Mesendoderm (in vitro differentiated cells): Measurements from ENCODE around the gene RHEX.
A peak's percentile ranks its signal among the peaks of the same experiment; 100 is the strongest.

Experiments
- DNase-seq: peaks from one replicate; pipeline ENCODE4 v3.0.0; 2013
- H2AK5ac ChIP-seq: 2 replicates; pipeline ENCODE4 v1.6.1; 2013; ENCODE audit warnings: low read length, inconsistent platforms
- H2BK120ac ChIP-seq: 2 replicates; pipeline ENCODE4 v1.6.1; 2013; ENCODE audit warnings: low read depth, mild to moderate bottlenecking, low read length, moderate library complexity, mixed read lengths
- H2BK15ac ChIP-seq: replicated peaks from 2 replicates; pipeline ENCODE4 v1.6.1; 2013; ENCODE audit warnings: low read depth, mild to moderate bottlenecking, moderate library complexity
- H2BK5ac ChIP-seq: 2 replicates; pipeline ENCODE4 v1.6.1; 2013; ENCODE audit warnings: low read length, inconsistent platforms
- H3K18ac ChIP-seq: 2 replicates; pipeline ENCODE4 v1.6.1; 2013; ENCODE audit warnings: mild to moderate bottlenecking, low read length, mixed read lengths
- H3K23ac ChIP-seq: one replicate; pipeline ENCODE4 v1.6.1; 2013; ENCODE audit warnings: low read length
- H3K27ac ChIP-seq: 2 replicates; pipeline ENCODE4 v1.5.1; 2013; ENCODE audit warnings: low read depth, mild to moderate bottlenecking, inconsistent platforms, low read length, moderate library complexity
- H3K27me3 ChIP-seq: 2 replicates; pipeline ENCODE4 v1.6.1; 2013; ENCODE audit warnings: low read length, control low read depth, mild to moderate bottlenecking, inconsistent platforms; ENCODE audit not compliant: insufficient read depth, poor library complexity
- H3K36me3 ChIP-seq: 2 replicates; pipeline ENCODE4 v1.6.1; 2013; ENCODE audit warnings: low read length, inconsistent platforms; ENCODE audit not compliant: control insufficient read depth, insufficient read depth
- H3K4ac ChIP-seq: one replicate; pipeline ENCODE4 v1.6.1; 2013; ENCODE audit warnings: low read depth, mild to moderate bottlenecking, low read length, moderate library complexity
- H3K4me1 ChIP-seq: 2 replicates; pipeline ENCODE4 v1.6.1; 2013; ENCODE audit warnings: low read depth, low read length, inconsistent platforms; ENCODE audit not compliant: control insufficient read depth
- H3K4me2 ChIP-seq: 2 replicates; pipeline ENCODE4 v1.6.1; 2013; ENCODE audit warnings: low read length
- H3K4me3 ChIP-seq: 2 replicates; pipeline ENCODE4 v1.5.1; 2013; ENCODE audit warnings: mild to moderate bottlenecking, low read length
- H3K56ac ChIP-seq: one replicate; pipeline ENCODE4 v1.6.1; 2013; ENCODE audit warnings: low read length
- H3K79me1 ChIP-seq: 2 replicates; pipeline ENCODE4 v1.6.1; 2013; ENCODE audit warnings: low read length, inconsistent platforms
- H3K79me2 ChIP-seq: 2 replicates; pipeline ENCODE4 v1.6.1; 2013; ENCODE audit warnings: mild to moderate bottlenecking, low read length; ENCODE audit not compliant: control insufficient read depth, insufficient read depth
- H3K9ac ChIP-seq: 2 replicates; pipeline ENCODE4 v1.6.1; 2013; ENCODE audit warnings: low read length, inconsistent platforms
- H4K5ac ChIP-seq: one replicate; pipeline ENCODE4 v1.6.1; 2013; ENCODE audit warnings: low read length
- H4K8ac ChIP-seq: one replicate; pipeline ENCODE4 v1.6.1; 2013; ENCODE audit warnings: low read depth, mild to moderate bottlenecking, control low read depth, low read length, moderate library complexity
- WGBS: extraction: QIAGEN DNeasy Blood & Tissue Kit; methylation state at CpG from one replicate; pipeline ENCODE4 v1.1.7; 2013; ENCODE audit warnings: low lambda C conversion rate, missing lambda C conversion rate; ENCODE audit not compliant: insufficient coverage; ENCODE audit errors: extremely low coverage; 5-methylcytosine and 5-hydroxymethylcytosine counted together

RHEX gene

GRCh38 chr1:206081856-206082255 lies 28.9 kb downstream of the RHEX start:
- no peak overlapping the region for H2BK5ac ChIP-seq
- H2AK5ac ChIP-seq = no peak overlapping the region
- H3K9ac ChIP-seq = no peak overlapping the region
- H3K79me1 ChIP-seq = no peaks in the 10 kb centered on the region
- DNase-seq = no peak
- H3K4me1 ChIP-seq = peaks cover 2% of the 10 kb centered on the region
- no peak overlapping the region for H2BK15ac ChIP-seq
- H3K79me2 ChIP-seq = no peaks in the 10 kb centered on the region
- H3K4me3 ChIP-seq = no peak overlapping the region
- H3K18ac ChIP-seq = no peak overlapping the region
- H3K27ac ChIP-seq = no peak overlapping the region
- WGBS = no CpG with 5 or more reads among the region's 5 CpGs
- H3K56ac ChIP-seq = no peak overlapping the region
- H3K36me3 ChIP-seq = no peaks in the 10 kb centered on the region
- H2BK120ac ChIP-seq = no peak overlapping the region
- no peak overlapping the region for H4K8ac ChIP-seq
- no peak overlapping the region for H3K4me2 ChIP-seq
- peak overlapping the region; percentile 24 for H3K4ac ChIP-seq
- H3K27me3 ChIP-seq = no peaks in the 10 kb centered on the region
- H4K5ac ChIP-seq = no peak overlapping the region
- no peak overlapping the region for H3K23ac ChIP-seq

GRCh38 chr1:206082831-206083695 lies 30.1 kb downstream of the RHEX start:
- Histone ChIP-seq H3K23ac (no peak overlapping the region), H3K9ac (no peak overlapping the region), H2BK120ac (no peak overlapping the region), H3K4me2 (no peak overlapping the region), H2BK5ac (peak overlapping the region; percentile 20), H3K36me3 (no peaks in the 10 kb centered on the region), H2BK15ac (no peak overlapping the region), H3K79me2 (no peaks in the 10 kb centered on the region), H3K4me1 (peaks cover 2% of the 10 kb centered on the region), H3K27ac (no peak overlapping the region), H3K4me3 (no peak overlapping the region), H3K56ac (no peak overlapping the region), H4K8ac (no peak overlapping the region), H2AK5ac (no peak overlapping the region), H3K18ac (no peak overlapping the region), H3K79me1 (no peaks in the 10 kb centered on the region), H3K4ac (no peak overlapping the region), H3K27me3 (no peaks in the 10 kb centered on the region), H4K5ac (no peak overlapping the region)
- WGBS = no CpG with 5 or more reads among the region's 8 CpGs
- DNase-seq = no peak

DNA sequence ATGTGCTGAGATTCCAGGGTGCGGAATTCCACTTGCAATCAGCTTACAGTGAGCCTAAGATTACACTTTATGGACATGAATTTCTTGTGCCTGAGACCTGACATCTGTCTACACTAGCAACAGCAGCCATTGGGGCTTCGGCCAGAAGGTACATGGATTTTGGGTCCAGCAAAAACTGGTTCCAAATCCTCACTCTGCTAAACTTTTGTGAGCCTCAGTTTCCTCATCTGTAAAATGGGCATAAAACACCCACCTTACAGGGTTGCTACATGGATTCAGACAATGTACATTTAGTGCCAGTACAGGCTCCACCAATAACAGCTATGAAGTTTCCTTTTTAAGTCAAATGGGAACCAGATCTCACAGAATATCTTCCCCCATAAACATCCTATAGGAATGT lies 30.8 kb downstream of the RHEX start:
- Histone ChIP-seq H3K79me2 (no peaks in the 10 kb centered on the region), H3K4me3 (no peak overlapping the region), H3K79me1 (no peaks in the 10 kb centered on the region), H3K27me3 (no peaks in the 10 kb centered on the region), H4K8ac (no peak overlapping the region), H3K18ac (no peak overlapping the region), H2BK15ac (no peak overlapping the region), H3K4me2 (no peak overlapping the region), H3K27ac (no peak overlapping the region), H3K23ac (no peak overlapping the region), H3K36me3 (no peaks in the 10 kb centered on the region), H3K9ac (no peak overlapping the region), H3K4me1 (peaks cover 2% of the 10 kb centered on the region), H2AK5ac (no peak overlapping the region), H4K5ac (no peak overlapping the region), H3K56ac (no peak overlapping the region), H2BK120ac (no peak overlapping the region), H3K4ac (no peak overlapping the region), H2BK5ac (no peak overlapping the region)
- no CpG with 5 or more reads among the region's 2 CpGs for WGBS
- DNase-seq = no peak

- Histone ChIP-seq H3K36me3 (no peaks in the 10 kb centered on the region), H4K8ac (no peak overlapping the region), H3K56ac (no peak overlapping the region), H3K18ac (no peak overlapping the region), H3K79me1 (no peaks in the 10 kb centered on the region), H4K5ac (no peak overlapping the region), H3K79me2 (no peaks in the 10 kb centered on the region), H3K23ac (no peak overlapping the region), H3K9ac (no peak overlapping the region), H3K4me3 (no peak overlapping the region), H2BK5ac (no peak overlapping the region), H3K4ac (no peak overlapping the region), H2BK15ac (no peak overlapping the region), H3K27ac (no peak overlapping the region), H2AK5ac (no peak overlapping the region), H3K4me1 (no peaks in the 10 kb centered on the region), H3K4me2 (no peak overlapping the region), H2BK120ac (no peak overlapping the region), H3K27me3 (no peaks in the 10 kb centered on the region)
- no peak for DNase-seq
- WGBS = no CpG with 5 or more reads among the region's 3 CpGs
Observed at GRCh38 chr1:206087091-206087490, 34.1 kb downstream of the RHEX start.

- Histone ChIP-seq H2BK120ac (no peak overlapping the region), H3K18ac (no peak overlapping the region), H4K8ac (no peak overlapping the region), H3K4me1 (no peaks in the 10 kb centered on the region), H3K56ac (no peak overlapping the region), H3K79me2 (no peaks in the 10 kb centered on the region), H3K27me3 (no peaks in the 10 kb centered on the region), H3K79me1 (no peaks in the 10 kb centered on the region), H2BK5ac (no peak overlapping the region), H3K4me2 (no peak overlapping the region), H2BK15ac (no peak overlapping the region), H2AK5ac (no peak overlapping the region), H3K27ac (no peak overlapping the region), H3K4ac (no peak overlapping the region), H3K4me3 (no peak overlapping the region), H3K36me3 (no peaks in the 10 kb centered on the region), H3K23ac (no peak overlapping the region), H4K5ac (no peak overlapping the region), H3K9ac (no peak overlapping the region)
- WGBS = no CpG with 5 or more reads among the region's 3 CpGs
- no peak for DNase-seq
Observed at GRCh38 chr1:206089341-206089740, 36.4 kb downstream of the RHEX start.

DNA sequence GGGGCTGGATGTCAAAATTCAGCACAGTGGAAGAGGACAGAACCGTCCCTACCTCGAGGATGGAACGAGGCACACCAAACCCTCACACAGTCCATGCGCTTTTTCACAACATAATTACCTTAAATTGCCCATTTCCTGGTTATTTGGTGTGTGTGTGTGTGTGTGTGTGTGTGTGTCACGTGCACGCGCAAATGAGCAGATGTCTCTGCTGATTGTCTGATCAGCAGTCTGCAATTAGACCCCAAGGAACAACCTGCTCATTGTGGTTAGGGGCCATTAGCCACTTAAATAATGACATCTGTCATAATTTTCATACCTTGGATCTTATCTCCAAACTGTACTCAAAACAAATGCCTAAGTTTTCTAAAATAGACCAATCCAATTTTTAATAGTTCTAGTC lies 41.1 kb downstream of the RHEX start:
- DNase-seq = no peak
- H3K27me3 ChIP-seq = no peaks in the 10 kb centered on the region

More for the DNA sequence above, 41.1 kb downstream of the RHEX start:
- Histone ChIP-seq H3K36me3 (no peaks in the 10 kb centered on the region), H2BK15ac (no peak overlapping the region), H4K5ac (no peak overlapping the region), H3K56ac (no peak overlapping the region), H3K79me1 (no peaks in the 10 kb centered on the region), H4K8ac (no peak overlapping the region), H3K23ac (no peak overlapping the region), H3K27ac (no peak overlapping the region), H3K4me3 (no peak overlapping the region), H2BK120ac (no peak overlapping the region), H3K4me2 (no peak overlapping the region), H3K4me1 (no peaks in the 10 kb centered on the region), H2AK5ac (no peak overlapping the region), H3K18ac (no peak overlapping the region), H3K79me2 (no peaks in the 10 kb centered on the region), H3K4ac (no peak overlapping the region), H2BK5ac (no peak overlapping the region), H3K9ac (no peak overlapping the region)
- no CpG with 5 or more reads among the region's 7 CpGs for WGBS
